Endodermal cell (in vitro differentiated cells): ENCODE data around the gene PPFIBP2. TPM values are rescaled to one million over a fixed set of nuclear protein-coding genes. Genes with fewer than 3 reads are reported as not detected.

Experiments used
- DNase-seq: peaks from one replicate; pipeline ENCODE4 v3.0.0-alpha.2; 2017
- H3K27ac ChIP-seq: 2 replicates; pipeline ENCODE4 v1.5.1; 2013; ENCODE audit warnings: mild to moderate bottlenecking, low read depth, low read length, moderate library complexity
- H3K27me3 ChIP-seq: 2 replicates; pipeline ENCODE4 v1.6.1; 2013; ENCODE audit warnings: mild to moderate bottlenecking, low read length, moderate library complexity; ENCODE audit not compliant: insufficient read depth, control insufficient read depth, poor library complexity, severe bottlenecking
- H3K36me3 ChIP-seq: 2 replicates; pipeline ENCODE4 v1.7.0; 2013; ENCODE audit warnings: mild to moderate bottlenecking, low read length, moderate library complexity; ENCODE audit not compliant: control insufficient read depth, insufficient read depth
- H3K4me1 ChIP-seq: one replicate; pipeline ENCODE4 v1.7.0; 2013; ENCODE audit warnings: low read length; ENCODE audit not compliant: control insufficient read depth, insufficient read depth
- H3K4me3 ChIP-seq: 2 replicates; pipeline ENCODE4 v1.5.1; 2013; ENCODE audit warnings: mild to moderate bottlenecking, low read length, moderate library complexity
- H3K9ac ChIP-seq: 2 replicates; pipeline ENCODE4 v1.6.1; 2013; ENCODE audit warnings: mild to moderate bottlenecking, low read length, moderate library complexity; ENCODE audit not compliant: poor library complexity, severe bottlenecking; ENCODE audit errors: extremely low read depth
- H3K9me3 ChIP-seq: 2 replicates; pipeline ENCODE4 v1.6.1; 2013; ENCODE audit warnings: mild to moderate bottlenecking, low read length, moderate library complexity; ENCODE audit not compliant: control insufficient read depth
- H3K27ac Mint-ChIP-seq: 2 replicates; pipeline ENCODE4 v1.8.0; 2020; ENCODE audit warnings: mixed read lengths
- H3K27me3 Mint-ChIP-seq: 2 replicates; pipeline ENCODE4 v1.8.0; 2021; ENCODE audit warnings: mild to moderate bottlenecking, mixed read lengths; ENCODE audit not compliant: insufficient read depth
- H3K36me3 Mint-ChIP-seq: 2 replicates; pipeline ENCODE4 v1.8.0; 2020; ENCODE audit warnings: low read depth, mixed read lengths
- H3K4me1 Mint-ChIP-seq: 2 replicates; pipeline ENCODE4 v1.8.0; 2020; ENCODE audit warnings: mixed read lengths
- H3K4me3 Mint-ChIP-seq: 2 replicates; pipeline ENCODE4 v1.8.0; 2020; ENCODE audit warnings: mild to moderate bottlenecking, moderate library complexity, mixed read lengths
- H3K9me3 Mint-ChIP-seq: 2 replicates; pipeline ENCODE4 v1.8.0; 2020; ENCODE audit warnings: mild to moderate bottlenecking, mixed read lengths
- WGBS, 2 experiments: methylation state at CpG; one replicate each; pipeline versions ENCODE4 v1.1.5 to v1.1.7; 2013; ENCODE audit warnings: missing lambda C conversion rate in 2 of 2, mixed read lengths in 1 of 2; ENCODE audit not compliant: insufficient coverage in 1 of 2, insufficient read length in 1 of 2; 5-methylcytosine and 5-hydroxymethylcytosine counted together
- total RNA-seq, 2 donors: library from RNA; stranded (reverse); fragmentation: NEBNext Ultra II Directional in 1 of 2; extraction: Animal tissue kit (Norgen Biotek cat#: 25700) in 1 of 2; gene quantifications; 2 replicates in 1 of 2; 3 replicates in 1 of 2; pipeline ENCODE4 v1.2.1, GENCODE V29; 2021
- TF ChIP-seq, protein P1 (sequence below): fragments of 200-600 bp; sonication (generic); conservative IDR thresholded peaks from 2 replicates; pipeline ENCODE4 v1.5.0; 2021; ENCODE audit warnings: antibody characterized with exemption, mild to moderate bottlenecking

PPFIBP2 gene
- total RNA-seq, 2 donors from 2014 or later, result 149 to 195 TPM

- TF ChIP-seq, protein P1, sequence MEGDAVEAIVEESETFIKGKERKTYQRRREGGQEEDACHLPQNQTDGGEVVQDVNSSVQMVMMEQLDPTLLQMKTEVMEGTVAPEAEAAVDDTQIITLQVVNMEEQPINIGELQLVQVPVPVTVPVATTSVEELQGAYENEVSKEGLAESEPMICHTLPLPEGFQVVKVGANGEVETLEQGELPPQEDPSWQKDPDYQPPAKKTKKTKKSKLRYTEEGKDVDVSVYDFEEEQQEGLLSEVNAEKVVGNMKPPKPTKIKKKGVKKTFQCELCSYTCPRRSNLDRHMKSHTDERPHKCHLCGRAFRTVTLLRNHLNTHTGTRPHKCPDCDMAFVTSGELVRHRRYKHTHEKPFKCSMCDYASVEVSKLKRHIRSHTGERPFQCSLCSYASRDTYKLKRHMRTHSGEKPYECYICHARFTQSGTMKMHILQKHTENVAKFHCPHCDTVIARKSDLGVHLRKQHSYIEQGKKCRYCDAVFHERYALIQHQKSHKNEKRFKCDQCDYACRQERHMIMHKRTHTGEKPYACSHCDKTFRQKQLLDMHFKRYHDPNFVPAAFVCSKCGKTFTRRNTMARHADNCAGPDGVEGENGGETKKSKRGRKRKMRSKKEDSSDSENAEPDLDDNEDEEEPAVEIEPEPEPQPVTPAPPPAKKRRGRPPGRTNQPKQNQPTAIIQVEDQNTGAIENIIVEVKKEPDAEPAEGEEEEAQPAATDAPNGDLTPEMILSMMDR, result no peak
- Mint-ChIP-seq H3K27me3 (peaks cover 2% of the 10 kb centered on the region), H3K4me3 (no peak overlapping the region), H3K9me3 (no peaks in the 10 kb centered on the region), H3K36me3 (peaks cover 39% of the 10 kb centered on the region), H3K27ac (peak overlapping the region; percentile 73), H3K4me1 (peaks cover 37% of the 10 kb centered on the region)
- H3K4me3 ChIP-seq, result no peak overlapping the region
- H3K4me1 ChIP-seq, result peaks cover 13% of the 10 kb centered on the region
- H3K27me3 ChIP-seq, result no peaks in the 10 kb centered on the region
- no peak overlapping the region for H3K27ac ChIP-seq
- peaks cover 34% of the 10 kb centered on the region for H3K36me3 ChIP-seq
- H3K9me3 ChIP-seq, result no peaks in the 10 kb centered on the region
- H3K9ac ChIP-seq, result no peak overlapping the region
- no peak for DNase-seq
- 83 to 87% methylated on average over 6 to 10 of the region's 10 CpGs for WGBS, 2 experiments
Measured at GRCh38 chr11:7671347-7672215, 157.8 kb downstream of the PPFIBP2 start.

DNA sequence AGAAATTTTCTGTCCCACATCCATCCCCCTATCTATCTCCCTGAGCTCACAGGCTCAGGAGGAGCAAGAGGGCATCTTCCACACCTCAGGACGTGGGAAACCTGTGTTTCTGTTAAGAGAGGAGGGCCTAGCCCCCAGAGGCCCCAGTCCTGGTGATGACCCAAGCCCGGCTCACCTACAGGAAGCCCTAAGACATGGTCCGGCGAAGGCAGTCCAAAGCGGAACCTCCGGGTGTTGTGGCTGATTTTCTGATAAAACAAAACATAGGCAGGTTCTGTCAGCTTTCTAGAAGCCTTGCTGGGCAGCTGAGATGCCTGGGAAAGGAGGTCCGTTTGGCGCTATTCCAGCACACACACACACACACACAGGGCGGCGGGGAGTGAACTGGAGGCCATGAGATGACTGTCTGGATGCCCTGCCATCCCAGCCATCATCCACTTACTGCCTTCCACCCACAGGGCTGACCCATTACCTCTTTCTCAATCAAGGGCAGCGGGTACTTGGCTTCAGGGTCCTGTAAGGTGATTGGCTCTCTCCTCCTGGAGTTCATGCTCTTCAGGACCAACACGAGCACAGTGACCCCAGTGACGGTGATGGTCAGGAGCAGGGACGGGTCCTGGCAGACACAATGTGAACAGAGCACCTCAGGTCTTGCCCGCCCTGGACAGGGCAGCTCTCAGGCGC is 158.6 kb downstream of the PPFIBP2 start:
- Mint-ChIP-seq H3K27ac (peak overlapping the region; percentile 21), H3K9me3 (no peaks in the 10 kb centered on the region), H3K36me3 (peaks cover 34% of the 10 kb centered on the region), H3K4me1 (peaks cover 40% of the 10 kb centered on the region), H3K4me3 (peak overlapping the region; percentile 71), H3K27me3 (peaks cover 2% of the 10 kb centered on the region)
- no peak for DNase-seq
- Histone ChIP-seq H3K9ac (no peak overlapping the region), H3K27me3 (no peaks in the 10 kb centered on the region), H3K27ac (no peak overlapping the region), H3K4me3 (no peak overlapping the region), H3K4me1 (peaks cover 13% of the 10 kb centered on the region), H3K36me3 (peaks cover 27% of the 10 kb centered on the region), H3K9me3 (no peaks in the 10 kb centered on the region)
- WGBS, 2 experiments, result 91 to 95% methylated on average over 7 to 16 of the region's 16 CpGs
- TF ChIP-seq, protein P1, result no peak

DNA sequence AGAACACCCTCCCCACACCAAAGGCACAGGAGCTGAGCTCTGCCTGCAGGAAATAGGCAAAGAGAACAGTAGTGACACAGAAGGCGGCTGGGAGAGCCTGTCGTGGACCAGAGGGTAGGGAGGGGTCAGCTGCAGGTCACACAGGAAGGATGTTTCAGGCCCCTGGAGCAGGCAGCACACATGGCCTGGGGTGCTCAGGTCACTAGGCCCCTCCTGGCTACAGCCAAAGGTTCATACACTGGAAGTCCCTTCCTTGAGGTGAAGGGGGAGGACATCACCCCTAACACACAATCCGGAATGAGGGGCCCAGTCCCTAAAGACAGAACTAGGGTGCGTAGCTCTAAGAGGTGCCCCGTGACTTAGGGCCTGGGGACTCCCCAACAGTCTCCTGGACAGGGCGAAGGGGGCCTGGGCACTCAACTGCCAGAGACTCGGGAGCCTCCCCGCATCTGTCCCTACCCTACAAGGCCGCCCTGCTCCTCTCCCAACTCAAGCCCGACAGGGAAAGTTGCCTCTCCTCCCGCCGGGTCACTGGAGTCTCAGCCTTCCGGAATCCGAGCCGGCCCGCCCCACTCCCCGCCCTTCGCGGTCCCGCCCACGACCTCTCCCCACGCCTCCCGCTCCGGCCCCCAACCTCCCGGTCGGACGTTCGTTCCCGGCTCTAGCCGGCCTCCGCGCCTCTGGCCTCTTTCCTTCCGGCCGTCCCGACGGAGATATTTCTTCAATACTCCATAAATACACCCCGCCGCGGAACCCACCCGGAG is 159.3 kb downstream of the PPFIBP2 start, which contains the start of gene CYB5R2:
CYB5R2 (minus strand) TSS at position 541 of the 764 bp plus-strand sequence. CDS start 675 bp downstream, outside the sequence.
- Histone ChIP-seq H3K27me3 (no peaks in the 10 kb centered on the region), H3K4me1 (peaks cover 19% of the 10 kb centered on the region), H3K9ac (peak within 1 kb of the TSS; percentile 26), H3K36me3 (peaks cover 20% of the 10 kb centered on the region), H3K4me3 (peak within 1 kb of the TSS; percentile 76), H3K9me3 (no peaks in the 10 kb centered on the region), H3K27ac (no peak within 1 kb of the TSS)
- peak within 1 kb of the TSS; percentile 85 for H3K27ac Mint-ChIP-seq
- no peaks in the 10 kb centered on the region for H3K9me3 Mint-ChIP-seq
- 22 to 61% methylated on average over 12 to 40 of the region's 40 CpGs for WGBS, 2 experiments
- H3K27me3 Mint-ChIP-seq, result peaks cover 2% of the 10 kb centered on the region
- peak; percentile 92 for DNase-seq
- H3K36me3 Mint-ChIP-seq, result peaks cover 27% of the 10 kb centered on the region
- H3K4me1 Mint-ChIP-seq, result peaks cover 40% of the 10 kb centered on the region
- TF ChIP-seq, protein P1, result no peak
- H3K4me3 Mint-ChIP-seq, result peak within 1 kb of the TSS; percentile 71
